Activated CD4-positive, alpha-beta T cell treated with anti-CD3 and anti-CD28 coated beads, Interleukin-2, amount 50 U/mL, for 1 hour (primary cell): ENCODE measurements around the gene AACS.
"Not testable (repeated sequence)": the region's sequence is repeated elsewhere in the genome, so short reads cannot be mapped to it uniquely, and the experiment has no call there.

Experiments
- DNase-seq: peaks from one replicate; pipeline ENCODE4 v3.0.0-alpha.2; 2020

The AACS gene, protein sequence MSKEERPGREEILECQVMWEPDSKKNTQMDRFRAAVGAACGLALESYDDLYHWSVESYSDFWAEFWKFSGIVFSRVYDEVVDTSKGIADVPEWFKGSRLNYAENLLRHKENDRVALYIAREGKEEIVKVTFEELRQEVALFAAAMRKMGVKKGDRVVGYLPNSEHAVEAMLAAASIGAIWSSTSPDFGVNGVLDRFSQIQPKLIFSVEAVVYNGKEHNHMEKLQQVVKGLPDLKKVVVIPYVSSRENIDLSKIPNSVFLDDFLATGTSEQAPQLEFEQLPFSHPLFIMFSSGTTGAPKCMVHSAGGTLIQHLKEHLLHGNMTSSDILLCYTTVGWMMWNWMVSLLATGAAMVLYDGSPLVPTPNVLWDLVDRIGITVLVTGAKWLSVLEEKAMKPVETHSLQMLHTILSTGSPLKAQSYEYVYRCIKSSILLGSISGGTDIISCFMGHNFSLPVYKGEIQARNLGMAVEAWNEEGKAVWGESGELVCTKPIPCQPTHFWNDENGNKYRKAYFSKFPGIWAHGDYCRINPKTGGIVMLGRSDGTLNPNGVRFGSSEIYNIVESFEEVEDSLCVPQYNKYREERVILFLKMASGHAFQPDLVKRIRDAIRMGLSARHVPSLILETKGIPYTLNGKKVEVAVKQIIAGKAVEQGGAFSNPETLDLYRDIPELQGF

DNA sequence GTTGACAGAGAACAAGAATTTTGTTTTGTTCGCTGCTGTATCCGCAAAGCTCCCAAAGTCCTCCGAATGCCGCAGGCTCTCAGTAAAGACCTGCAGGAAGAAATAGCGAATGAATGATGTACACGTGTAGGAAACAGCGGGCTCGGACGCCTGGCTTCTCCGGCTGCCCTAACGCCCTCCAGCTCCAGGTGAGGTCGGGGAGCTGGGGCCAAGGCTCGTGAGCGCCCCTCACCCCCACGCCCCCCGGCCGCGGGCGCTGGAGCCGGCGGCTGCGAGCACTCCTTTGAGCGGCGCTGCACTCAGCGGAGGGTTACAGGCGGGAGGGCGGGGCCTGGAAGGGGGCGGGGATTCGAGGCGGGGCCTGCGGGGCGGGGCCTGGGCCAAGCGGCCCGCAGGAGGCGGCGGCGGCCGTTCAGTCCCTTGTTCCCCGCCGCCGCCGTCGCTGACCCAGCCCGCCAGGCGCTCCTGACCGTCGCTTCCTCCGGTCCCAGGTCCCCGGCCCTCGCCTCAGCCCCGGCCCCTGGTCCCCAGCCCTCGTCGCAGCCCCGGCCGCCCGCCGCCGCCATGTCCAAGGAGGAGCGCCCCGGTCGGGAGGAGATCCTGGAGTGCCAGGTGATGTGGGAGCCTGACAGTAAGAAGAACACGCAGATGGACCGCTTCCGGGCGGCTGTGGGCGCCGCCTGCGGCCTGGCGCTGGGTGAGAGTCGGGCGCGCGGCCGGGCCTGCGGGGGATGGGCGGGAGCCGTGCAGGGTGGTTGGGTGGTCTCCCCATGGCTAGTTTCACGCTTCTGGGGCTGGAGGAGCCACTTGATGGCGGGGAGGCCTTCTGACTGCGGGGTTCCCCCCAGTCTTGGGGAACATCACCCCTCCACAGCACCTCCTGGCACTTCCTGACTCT lies at the start of gene AACS:
Gene AACS (plus strand): TSS at position 415 of the 898 bp plus-strand sequence. CDS start 150 bp downstream, at position 565.
- peak; percentile 75 for DNase-seq

- no peak for DNase-seq
Observed at GRCh38 chr12:125015680-125016310, 49.4 kb upstream of the AACS start.

DNA sequence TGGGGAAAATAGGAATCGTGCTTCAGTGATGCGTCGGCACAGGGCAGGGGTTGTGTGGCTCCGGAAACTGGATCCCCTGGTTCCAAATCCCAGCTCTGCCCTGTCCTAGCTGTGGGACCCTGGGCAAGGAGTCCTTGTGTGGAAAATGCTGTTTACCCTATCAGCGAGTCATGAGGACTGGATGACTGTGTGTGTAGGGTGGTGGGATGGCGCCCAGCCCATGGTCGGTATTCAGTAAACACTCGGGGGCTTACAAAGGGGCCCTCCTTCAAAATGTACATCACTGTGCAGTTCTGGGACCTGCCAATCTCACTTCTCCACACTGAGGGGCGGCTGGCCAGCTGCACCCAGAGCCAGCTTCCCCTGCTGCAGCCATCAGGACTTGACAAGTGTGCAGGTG lies 47.4 kb upstream of the AACS start:
- DNase-seq, result no peak

DNA sequence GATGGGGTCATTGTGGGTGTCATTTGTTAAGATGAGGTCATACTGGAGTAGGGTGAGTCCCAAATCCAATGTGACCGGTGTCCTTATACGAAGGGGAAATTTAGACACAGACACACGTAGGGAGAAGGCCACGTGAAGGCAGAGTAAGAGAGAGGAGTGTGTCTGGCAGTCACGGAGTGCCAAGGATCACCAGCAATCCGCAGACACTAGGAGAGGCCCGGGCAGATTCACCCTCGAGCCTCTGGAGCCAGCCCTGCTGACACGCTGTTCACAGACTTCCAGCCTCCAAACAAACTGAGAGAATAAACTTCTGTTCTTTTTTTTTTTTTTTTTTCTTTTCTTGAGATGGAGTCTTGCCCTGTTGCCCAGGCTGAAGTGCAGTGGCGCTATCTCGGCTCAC lies 46.9 kb upstream of the AACS start:
- DNase-seq, result no peak

DNA sequence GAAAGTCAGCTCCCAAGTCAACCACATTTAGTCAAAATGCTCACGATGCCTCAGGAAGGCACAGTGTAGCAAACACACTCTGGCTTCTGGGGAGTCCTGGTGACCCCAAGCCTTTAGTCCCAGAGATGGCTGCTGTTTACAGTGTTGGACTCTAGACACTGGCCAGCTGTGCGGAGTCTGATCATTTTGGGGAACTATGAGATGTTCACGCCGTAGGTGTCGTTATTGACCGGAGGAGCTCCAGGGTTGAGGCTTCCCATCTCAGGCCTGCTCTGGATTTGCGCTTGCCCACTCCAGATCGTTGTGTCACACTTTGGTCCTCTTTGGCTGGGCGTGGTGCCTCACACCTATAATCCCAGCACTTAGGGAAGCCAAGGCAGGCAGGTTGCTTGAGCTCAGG lies 44.1 kb upstream of the AACS start:
- no peak for DNase-seq

GRCh38 chr12:125021771-125022170 lies 43.5 kb upstream of the AACS start:
- no peak for DNase-seq

DNA sequence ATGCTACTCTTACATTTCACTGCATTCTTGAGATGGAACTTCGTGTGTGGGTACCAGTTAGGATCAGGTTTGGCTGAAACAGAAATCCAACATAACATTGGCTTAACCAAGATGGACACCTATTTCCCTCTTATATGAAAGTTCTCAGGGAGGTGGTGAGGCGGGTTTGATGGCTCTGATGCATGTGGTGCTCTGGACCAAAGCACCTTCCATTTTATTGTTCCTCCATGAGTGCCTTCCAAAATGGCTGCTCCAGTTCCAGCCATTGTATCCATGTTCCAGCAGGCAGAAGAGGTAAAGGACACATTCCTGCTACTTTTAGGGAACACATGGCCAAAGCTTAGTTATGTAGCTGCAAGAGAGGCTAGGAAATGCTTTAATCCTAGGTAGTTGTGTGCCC lies 42.2 kb upstream of the AACS start:
- DNase-seq, result no peak

GRCh38 chr12:125024949-125025563 lies 40.2 kb upstream of the AACS start:
- no peak for DNase-seq

DNA sequence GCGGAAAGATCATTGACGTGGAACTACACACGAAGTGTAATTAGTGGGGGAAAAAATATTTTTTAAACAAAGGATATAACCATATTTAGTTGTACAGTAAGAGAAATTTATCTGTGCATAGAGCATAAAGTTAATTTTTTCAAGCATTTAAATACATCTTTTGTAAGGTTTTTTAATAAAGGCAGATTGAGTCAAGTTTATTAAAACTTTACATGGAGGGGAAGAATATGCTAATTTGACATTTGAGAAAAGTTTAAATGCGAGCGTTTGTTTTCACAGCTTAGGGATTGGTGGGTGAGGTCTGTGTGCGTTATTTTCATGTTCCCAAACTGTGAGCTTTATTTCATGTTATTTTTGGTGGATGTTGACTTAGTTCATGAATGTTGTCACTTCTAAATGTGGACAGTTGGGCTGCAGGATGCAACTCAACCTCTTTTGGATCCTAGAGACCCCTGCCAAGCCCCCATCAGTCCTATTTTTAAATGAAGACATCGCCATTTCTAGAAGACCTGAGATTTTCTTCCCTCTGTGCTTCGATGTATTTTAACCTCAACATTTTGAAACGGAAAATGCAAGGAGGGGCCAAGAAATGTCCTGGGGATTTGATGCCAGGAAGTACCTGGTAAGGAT lies 39.5 kb upstream of the AACS start:
- DNase-seq, result no peak

- DNase-seq, result no peak
Observed at GRCh38 chr12:125028106-125028505, 37.1 kb upstream of the AACS start.

DNA sequence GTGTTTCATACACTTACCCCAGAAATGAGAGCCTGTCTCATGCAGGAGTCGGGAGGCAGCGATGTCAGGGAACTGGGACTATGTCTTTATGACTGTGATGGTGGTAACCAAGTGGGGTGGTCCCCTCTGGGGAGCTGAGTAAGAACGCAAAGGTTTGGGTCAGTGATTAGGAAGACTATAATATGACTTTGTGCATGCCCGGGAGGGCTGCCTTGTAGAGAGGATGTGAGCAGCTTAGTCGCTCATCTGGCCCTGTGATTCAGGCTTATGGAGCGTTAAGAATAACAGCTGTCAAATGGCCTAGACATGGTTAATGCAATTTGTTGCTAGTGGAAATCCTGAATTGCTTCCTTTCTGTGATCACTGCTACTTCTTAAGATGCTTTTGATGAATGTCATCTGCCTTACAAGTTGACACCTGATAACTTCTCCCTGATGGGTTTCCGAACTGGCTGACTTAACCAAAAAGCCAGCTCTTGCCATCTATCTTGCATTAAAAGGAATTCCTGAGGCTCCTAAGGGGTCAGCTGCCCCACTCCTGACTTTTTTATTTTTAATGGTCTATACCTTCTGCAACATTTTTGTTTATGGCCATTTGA lies 35.4 kb upstream of the AACS start:
- no peak for DNase-seq

- not testable (repeated sequence) for DNase-seq
Observed at GRCh38 chr12:125031471-125031870, 33.8 kb upstream of the AACS start.

GRCh38 chr12:125032466-125033152 lies 32.6 kb upstream of the AACS start:
- DNase-seq, result no peak

DNA sequence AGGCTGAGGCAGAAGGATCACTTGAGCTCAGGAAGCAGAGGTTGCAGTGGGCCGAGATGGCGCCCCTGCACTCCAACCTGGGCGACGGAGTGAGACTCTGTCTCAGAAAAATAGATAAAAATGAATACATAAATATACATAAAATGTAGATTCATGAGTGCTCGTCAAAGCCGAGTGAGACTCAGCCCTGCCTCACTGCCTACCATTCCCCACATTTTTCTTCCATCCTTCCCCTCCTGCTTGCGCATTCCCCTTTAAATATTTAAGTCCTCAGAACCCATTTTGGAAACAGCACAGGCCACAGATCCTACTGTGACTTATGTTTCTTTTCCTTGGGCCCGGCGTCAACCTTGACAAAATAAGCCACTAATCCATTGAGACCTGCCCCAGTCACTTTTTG lies 31.9 kb upstream of the AACS start:
- no peak for DNase-seq

DNA sequence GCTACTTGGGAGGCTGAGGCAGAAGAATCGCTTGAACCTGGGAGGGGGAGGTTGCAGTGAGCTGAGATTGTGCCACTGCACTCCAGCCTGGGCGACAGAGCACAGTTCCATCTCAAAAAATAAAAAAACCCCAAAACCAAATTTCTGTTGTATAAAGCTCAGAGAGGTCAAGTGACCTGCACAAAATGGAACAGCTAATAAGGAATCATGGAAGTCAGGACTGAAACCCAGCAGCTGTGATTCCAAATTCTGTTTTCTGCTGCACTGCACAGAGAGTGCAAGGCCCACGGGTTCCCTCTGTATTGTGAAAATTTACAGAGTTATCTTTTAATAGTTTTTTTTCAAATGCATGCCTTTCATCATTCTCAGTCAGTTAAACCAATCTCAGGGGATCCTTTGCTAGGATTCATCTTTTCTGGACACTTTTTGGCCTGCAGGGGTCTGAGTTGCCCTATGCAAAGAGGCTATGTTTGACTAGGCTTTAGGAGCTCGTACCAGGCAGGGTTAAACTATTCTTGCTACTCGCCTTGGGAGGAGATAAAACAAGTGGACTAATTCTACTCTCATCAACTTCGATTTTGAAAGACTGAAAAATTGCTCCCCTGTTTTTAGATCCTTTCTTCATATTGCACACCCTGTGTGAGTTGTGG lies 26.1 kb upstream of the AACS start:
- no peak for DNase-seq

GRCh38 chr12:125049093-125049458 lies 16.2 kb upstream of the AACS start:
- no peak for DNase-seq

- no peak for DNase-seq
Observed at GRCh38 chr12:125050446-125050845, 14.8 kb upstream of the AACS start.

GRCh38 chr12:125050868-125051267 lies 14.4 kb upstream of the AACS start:
- no peak for DNase-seq

GRCh38 chr12:125053821-125054220 lies 11.4 kb upstream of the AACS start:
- no peak for DNase-seq

GRCh38 chr12:125055591-125055990 lies 9.6 kb upstream of the AACS start:
- no peak for DNase-seq
